Ammon's horn (tissue), 1 donor: ENCODE measurements around the gene TFR2.

ENCODE experiments used
- DNase-seq: peaks from one replicate; pipeline ENCODE4 v3.0.0-alpha.2; 2016; ENCODE audit warnings: low spot score

The TFR2 gene

GRCh38 chr7:100572949-100573675 lies 68.2 kb downstream of the TFR2 start:
- no peak for DNase-seq

GRCh38 chr7:100572281-100572948 lies 68.9 kb downstream of the TFR2 start:
- no peak for DNase-seq

GRCh38 chr7:100571829-100572116 lies 69.6 kb downstream of the TFR2 start:
- DNase-seq = no peak

GRCh38 chr7:100570954-100571828 lies 70.2 kb downstream of the TFR2 start:
- DNase-seq = no peak
